Kidney tubule cell (primary cell): ENCODE data around the gene RPLP1.
"Not testable (repeated sequence)": the region's sequence is repeated elsewhere in the genome, so short reads cannot be mapped to it uniquely, and the experiment has no call there.

Source experiments
- DNase-seq: peaks from one replicate; pipeline ENCODE4 v3.0.0-alpha.2; 2018; ENCODE audit warnings: low spot score

The RPLP1 gene

GRCh38 chr15:69439623-69440022, 13.0 kb upstream of the RPLP1 start:
- DNase-seq = no peak

DNA sequence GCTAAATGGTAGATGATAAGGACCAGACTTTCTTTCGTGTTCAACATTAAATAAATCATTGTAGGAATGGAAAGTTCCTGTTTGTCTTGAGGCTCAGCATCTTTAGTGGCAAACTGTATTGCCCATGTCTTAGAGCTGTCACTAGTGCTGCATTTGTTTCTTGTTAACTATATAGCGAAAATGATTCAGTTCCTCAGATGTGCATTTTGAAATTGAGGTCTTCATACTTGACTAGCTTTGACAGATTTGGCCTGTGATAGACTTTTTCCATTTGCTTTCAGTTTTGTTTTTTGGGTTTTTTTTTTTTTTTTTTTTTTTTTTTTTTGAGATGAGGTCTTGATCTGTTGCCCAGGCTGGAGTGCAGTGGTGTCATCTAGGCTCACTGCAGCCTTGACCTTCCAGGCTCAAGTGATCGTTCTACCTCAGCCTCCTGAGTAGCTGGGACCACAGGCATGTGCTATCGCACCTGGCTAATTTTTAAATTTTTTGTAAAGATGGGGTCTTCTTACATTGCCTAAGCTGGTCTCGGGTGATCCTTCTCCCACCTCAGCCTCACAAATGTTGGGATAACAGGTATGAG, 9.5 kb upstream of the RPLP1 start:
- no peak for DNase-seq

- DNase-seq = no peak
These were observed 7.9 kb upstream of the RPLP1 start for GRCh38 chr15:69444686-69445085.

GRCh38 chr15:69446953-69447352, 5.7 kb upstream of the RPLP1 start:
- no peak for DNase-seq

- DNase-seq = not testable (repeated sequence)
These were observed 2.4 kb upstream of the RPLP1 start for GRCh38 chr15:69450221-69450620.

DNA sequence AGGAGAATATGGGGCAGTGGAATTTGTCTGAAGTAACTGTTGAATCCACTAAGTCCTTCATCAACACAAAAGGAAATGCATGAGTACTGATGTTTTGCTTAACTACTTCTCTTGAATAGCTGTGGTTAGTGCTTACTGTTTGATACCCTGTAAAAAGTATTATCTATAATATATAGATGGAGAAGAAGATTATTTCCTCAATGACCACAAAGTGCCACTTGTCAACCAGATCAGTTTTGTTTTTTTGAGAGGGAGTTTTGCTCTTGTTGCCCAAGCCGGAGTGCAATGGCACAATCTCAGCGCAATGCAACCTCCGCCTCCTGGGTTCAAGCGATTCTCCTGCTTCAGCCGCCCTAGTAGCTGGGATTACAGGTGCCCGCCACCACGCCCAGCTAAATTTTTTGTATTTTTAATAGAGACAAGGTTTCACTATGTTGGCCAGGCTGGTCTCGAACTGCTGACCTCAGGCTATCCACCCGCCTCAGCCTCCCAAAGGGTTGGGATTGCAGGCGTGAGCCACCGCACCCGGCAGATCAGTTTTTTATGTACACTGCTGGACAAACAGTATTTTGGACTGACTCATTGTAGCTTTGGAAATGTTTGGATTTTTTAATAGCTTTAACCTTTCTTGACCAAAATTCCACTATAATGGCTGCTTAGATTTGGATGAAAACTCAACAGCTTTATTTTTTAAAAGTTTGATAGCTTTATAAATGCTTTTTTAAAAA, 1.5 kb upstream of the RPLP1 start:
- no peak for DNase-seq

DNA sequence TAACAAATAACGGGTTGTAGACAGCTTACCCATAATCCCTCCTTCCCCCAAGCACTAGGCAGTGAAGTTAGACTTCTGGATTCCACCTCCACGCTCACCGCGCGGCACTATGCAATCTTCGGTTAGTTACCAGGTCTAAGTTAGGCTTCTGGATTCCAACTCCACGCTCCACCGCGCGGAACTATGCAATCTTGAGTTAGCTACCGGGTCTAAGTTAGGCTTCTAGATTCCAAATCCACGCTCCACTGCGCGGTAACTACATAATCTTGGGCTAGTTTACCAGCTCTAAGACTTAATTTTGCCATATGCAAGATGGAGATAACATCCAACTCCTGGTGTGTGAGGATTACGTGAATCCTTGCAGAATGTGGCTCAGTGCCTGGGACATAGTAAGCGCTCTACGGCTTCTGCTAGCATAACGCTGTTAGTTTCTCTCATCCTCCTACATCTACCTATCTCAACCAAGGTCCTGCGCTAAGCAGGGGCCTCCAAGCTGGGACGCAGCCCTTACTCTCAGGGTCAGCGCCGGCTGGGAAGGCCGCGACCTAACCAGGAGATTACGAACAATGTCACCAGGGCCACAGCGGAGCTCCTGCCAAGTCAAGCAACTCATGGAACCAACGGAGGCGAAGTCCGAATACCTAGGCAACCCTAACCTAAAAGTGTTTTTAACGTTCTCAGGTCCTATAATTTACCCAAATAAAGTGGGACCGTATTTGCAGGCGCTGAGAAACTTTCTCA, 497 bp upstream of the RPLP1 start:
- DNase-seq = peak; percentile 62

DNA sequence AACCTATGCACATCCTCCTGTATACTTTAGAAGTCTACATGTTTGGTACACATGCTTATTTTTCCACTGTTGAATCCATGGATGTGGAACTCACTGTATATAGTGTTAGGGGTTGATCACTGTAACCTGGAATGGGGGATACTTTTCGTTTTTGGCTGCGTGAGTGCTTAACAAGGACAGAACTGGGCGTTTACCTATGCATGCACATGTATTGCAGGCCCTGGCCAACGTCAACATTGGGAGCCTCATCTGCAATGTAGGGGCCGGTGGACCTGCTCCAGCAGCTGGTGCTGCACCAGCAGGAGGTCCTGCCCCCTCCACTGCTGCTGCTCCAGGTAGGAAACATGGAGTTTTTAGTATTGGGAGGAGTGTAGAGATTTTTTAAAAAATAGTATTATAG, 2.3 kb downstream of the RPLP1 start:
- no peak for DNase-seq

- no peak for DNase-seq
These were observed 3.9 kb downstream of the RPLP1 start for GRCh38 chr15:69456208-69457166.

- peak; percentile 53 for DNase-seq
These were observed 5.0 kb downstream of the RPLP1 start for GRCh38 chr15:69457304-69458280.

DNA sequence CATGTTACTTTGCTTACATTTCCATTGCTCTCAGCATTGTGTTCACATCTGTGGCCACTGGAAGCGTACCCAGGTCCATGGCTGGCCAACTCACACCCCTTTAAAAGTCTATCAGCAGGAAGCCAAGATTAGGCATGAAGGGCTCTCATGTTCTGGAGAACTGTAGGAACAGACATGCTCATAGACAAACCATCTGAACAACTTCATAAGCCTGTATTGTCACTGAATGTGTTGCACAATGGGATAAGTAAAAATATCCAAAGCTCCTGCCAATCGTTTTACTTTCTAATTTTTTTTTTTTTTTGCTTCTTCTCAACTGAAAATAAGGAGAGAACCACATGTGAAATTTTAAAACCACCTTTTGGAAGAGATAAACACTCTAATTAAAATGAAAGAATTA, 6.4 kb downstream of the RPLP1 start:
- no peak for DNase-seq

- no peak for DNase-seq
These were observed 7.9 kb downstream of the RPLP1 start for GRCh38 chr15:69460481-69460880.

- peak; percentile 47 for DNase-seq
These were observed 9.4 kb downstream of the RPLP1 start for GRCh38 chr15:69462030-69462492.

DNA sequence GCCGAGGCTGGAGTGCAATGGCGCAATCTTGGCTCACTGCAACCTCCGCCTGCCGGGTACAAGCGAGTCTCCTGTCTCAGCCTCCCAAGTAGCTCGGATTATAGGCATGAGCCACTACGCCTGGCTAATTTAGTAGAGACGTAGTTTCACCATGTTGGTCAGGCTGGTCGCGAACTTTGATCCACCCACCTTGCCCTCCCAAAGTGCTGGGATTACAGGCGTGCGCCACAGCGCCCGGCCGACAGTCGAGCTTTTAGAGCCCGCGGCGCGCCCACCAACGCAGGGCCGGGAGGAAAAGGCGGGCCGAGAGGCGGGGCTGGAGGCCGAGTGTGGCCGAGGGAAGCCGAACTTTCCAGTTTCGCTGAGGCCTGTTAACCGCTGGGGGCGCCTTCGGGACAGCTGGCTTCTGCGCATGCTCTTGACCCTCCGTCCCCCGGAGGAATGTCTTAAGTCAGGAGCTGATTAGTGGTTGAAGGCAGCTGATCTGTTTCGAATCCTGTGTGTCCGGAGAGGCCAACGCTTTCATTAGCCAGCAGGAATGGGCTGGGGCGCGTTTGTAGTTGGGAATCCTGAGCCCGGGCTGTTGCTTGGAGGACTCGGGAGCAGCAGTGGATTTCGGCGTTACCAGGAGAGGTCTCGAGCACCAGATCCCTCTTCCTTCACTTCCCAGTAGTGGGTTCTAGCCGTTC, 10.0 kb downstream of the RPLP1 start:
- DNase-seq = peak; percentile 98

GRCh38 chr15:69463182-69463756, 10.7 kb downstream of the RPLP1 start:
- peak; percentile 37 for DNase-seq

GRCh38 chr15:69465253-69465652, 12.6 kb downstream of the RPLP1 start:
- DNase-seq = no peak

DNA sequence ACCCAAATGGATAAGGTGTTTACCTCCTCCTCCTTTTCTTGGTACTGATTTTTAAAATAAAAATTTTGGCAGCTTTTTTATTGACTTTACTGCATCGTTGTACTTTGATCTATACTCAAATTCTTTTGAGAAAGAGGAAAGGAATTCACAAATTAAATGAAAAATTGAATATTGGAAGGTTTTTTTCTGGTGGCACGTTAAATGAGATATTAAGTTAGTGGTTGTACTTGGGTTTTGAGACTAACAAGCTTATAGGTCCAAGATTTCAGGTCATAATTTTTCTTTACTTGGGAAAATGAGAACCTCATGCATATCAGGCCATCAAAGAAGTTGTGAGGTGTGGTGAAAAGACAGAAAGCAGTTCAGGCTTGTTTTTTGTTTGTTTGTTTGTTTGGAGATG, 14.1 kb downstream of the RPLP1 start:
- no peak for DNase-seq

- peak; percentile 41 for DNase-seq
These were observed 15.0 kb downstream of the RPLP1 start for GRCh38 chr15:69467636-69468035.

GRCh38 chr15:69468241-69469121, 15.9 kb downstream of the RPLP1 start:
- DNase-seq = peak; percentile 97
